ENCODE data around the gene EPS8L1.

- TF ChIP-seq CTCF (IDR thresholded peaks at IDR 0.05) = no peak
- TF ChIP-seq POLR2AphosphoS5 (IDR thresholded peaks at IDR 0.05) = no peak
Observed at GRCh38 chr19:55036058-55036457, 39.6 kb upstream of the EPS8L1 start.
